MM.1S (cell line): ENCODE data around the gene CACNA1C.

Experiments used
- EZH2 ChIP-seq: fragments of 300-600 bp; sonication (generic); optimal IDR thresholded peaks from 2 replicates; pipeline ENCODE3; 2017; ENCODE audit warnings: low read depth, mild to moderate bottlenecking, antibody characterized with exemption, low read length, mixed read lengths
- EZH2phosphoT487 ChIP-seq: fragments of 300-600 bp; sonication (generic); IDR thresholded peaks from 2 replicates; pipeline ENCODE4 v1.6.1; 2018; ENCODE audit warnings: antibody characterized with exemption, low read length
- TF ChIP-seq, protein P1 (sequence below): fragments of 300-600 bp; sonication (generic); IDR thresholded peaks from 2 replicates; pipeline ENCODE4 v1.5.1; 2016; ENCODE audit warnings: antibody characterized with exemption, low read length, mixed read lengths

DNA sequence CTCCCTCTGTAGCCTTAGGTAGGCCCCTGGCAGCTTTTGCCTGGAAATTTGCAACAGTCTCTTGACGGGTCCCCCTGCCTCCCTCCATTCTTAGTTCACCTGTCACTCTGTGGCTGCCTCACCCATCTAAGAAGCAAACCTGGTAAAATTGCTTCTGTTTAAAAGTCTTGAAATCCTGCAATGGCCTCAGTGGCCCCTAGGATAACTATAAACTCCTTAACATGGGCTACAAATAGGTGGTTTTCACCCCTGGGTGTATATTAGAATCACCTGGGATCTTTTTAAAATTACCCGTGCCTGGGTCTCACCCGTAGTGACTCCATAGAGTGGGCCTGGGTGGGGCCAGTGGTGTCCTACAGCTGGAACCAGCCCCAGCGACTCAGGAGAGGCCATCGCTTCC is 332.7 kb downstream of the CACNA1C start:
- TF ChIP-seq, protein P1, sequence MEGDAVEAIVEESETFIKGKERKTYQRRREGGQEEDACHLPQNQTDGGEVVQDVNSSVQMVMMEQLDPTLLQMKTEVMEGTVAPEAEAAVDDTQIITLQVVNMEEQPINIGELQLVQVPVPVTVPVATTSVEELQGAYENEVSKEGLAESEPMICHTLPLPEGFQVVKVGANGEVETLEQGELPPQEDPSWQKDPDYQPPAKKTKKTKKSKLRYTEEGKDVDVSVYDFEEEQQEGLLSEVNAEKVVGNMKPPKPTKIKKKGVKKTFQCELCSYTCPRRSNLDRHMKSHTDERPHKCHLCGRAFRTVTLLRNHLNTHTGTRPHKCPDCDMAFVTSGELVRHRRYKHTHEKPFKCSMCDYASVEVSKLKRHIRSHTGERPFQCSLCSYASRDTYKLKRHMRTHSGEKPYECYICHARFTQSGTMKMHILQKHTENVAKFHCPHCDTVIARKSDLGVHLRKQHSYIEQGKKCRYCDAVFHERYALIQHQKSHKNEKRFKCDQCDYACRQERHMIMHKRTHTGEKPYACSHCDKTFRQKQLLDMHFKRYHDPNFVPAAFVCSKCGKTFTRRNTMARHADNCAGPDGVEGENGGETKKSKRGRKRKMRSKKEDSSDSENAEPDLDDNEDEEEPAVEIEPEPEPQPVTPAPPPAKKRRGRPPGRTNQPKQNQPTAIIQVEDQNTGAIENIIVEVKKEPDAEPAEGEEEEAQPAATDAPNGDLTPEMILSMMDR = no peak
- no peak for TF ChIP-seq EZH2
- no peak for TF ChIP-seq EZH2phosphoT487
